Fibroblast of the conjunctiva (primary cell): ENCODE data around the gene CD69.
"Not testable (repeated sequence)": the region's sequence is repeated elsewhere in the genome, so short reads cannot be mapped to it uniquely, and the experiment has no call there.

ENCODE experiments used
- DNase-seq: peaks from one replicate; pipeline ENCODE4 v3.0.0-alpha.2; 2010; ENCODE audit warnings: low read depth

CD69 gene

DNA sequence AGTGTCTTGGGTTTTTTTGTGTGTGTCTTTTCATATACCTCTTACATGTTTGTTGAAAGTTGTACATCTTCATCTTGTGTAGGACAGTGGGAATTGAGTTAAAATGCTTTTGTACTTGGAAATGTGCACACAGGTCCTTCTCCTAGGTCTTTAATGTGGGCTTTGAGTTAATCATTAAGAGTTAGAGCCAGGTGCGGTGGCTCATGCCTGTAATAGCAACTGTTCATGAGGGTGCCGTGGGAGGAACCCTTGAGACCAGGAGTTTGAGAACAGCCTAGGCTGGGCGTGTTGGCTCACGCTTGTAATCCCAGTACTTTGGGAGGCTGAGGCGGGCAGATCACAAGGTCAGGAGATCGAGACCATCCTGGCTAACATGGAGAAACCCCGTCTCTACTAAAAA, 41.7 kb downstream of the CD69 start:
- no peak for DNase-seq

GRCh38 chr12:9717070-9717925, 43.4 kb downstream of the CD69 start:
- no peak for DNase-seq

- DNase-seq: not testable (repeated sequence)
These were observed 47.6 kb downstream of the CD69 start for GRCh38 chr12:9713032-9713558.

GRCh38 chr12:9711664-9712063, 49.0 kb downstream of the CD69 start:
- DNase-seq: no peak

GRCh38 chr12:9710584-9711375, 49.9 kb downstream of the CD69 start:
- no peak for DNase-seq

DNA sequence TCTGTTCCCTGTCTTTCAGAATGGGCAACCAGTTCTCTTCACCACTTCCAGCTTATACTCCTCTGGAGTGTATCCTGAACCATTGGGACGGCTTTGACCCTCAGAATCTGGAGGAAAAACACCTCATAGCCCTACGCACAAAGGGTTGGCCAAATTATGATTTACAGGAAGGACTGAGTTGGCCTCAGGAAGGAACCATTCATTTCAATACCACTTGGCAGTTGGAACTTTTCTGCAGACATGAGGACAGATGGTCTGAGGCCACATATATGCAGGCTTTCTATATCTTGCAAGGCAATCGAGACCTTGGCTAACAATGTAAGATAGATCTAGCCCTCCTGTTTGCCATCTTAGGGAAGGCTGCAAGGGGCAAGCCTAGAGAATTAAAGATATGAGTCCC, 51.8 kb downstream of the CD69 start:
- no peak for DNase-seq

GRCh38 chr12:9707864-9708808, 52.6 kb downstream of the CD69 start:
- DNase-seq: peak; percentile 39

- DNase-seq: no peak
These were observed 53.3 kb downstream of the CD69 start for GRCh38 chr12:9707356-9707755.

- DNase-seq: no peak
These were observed 54.5 kb downstream of the CD69 start for GRCh38 chr12:9706086-9706685.

DNA sequence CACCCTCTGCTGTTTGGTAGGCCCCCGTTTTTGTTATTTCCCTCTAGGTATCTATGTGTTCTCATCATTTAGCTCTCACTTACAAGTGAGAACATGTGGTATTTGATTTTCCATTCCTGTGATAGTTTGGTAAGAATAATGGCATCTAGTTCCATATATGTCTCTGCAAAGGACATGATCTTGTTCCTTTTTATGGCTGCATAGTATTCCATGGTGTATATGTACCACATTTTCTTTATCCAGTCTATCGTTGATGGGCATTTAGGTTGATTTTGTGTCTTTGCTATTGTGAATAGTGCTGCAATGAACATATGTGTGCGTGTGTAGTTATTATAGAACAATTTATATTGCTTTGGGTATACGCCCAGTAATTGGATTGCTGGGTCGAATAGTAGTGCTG, 56.1 kb downstream of the CD69 start:
- DNase-seq: not testable (repeated sequence)
